HL-60 (cell line): ENCODE data around the gene CAD.
A peak's percentile ranks its signal among the peaks of the same experiment; 100 is the strongest.

Experiments used
- DNase-seq, 2 experiments: peaks; one replicate each; pipeline ENCODE4 v3.0.0-alpha.2; 2010 to 2020; ENCODE audit warnings: low read depth in 1 of 2, low spot score in 1 of 2
- H3K27ac ChIP-seq: fragments of 250-450 bp; sonication (Bioruptor Pico); replicated peaks from 2 replicates; pipeline ENCODE4 v1.5.1; 2020; ENCODE audit warnings: mild to moderate bottlenecking, moderate library complexity
- H3K27me3 ChIP-seq: fragments of 250-450 bp; sonication (Bioruptor Pico); 2 replicates; pipeline ENCODE4 v1.5.1; 2021; ENCODE audit warnings: mild to moderate bottlenecking, moderate library complexity; ENCODE audit not compliant: insufficient read depth, poor library complexity, severe bottlenecking
- H3K4me3 ChIP-seq: replicated peaks from 2 replicates; pipeline ENCODE4 v1.5.1; 2011; ENCODE audit warnings: mild to moderate bottlenecking, control low read depth, low read length; ENCODE audit not compliant: insufficient read depth
- GABPA ChIP-seq: IDR thresholded peaks from 2 replicates; pipeline ENCODE4 v1.6.1; 2012; ENCODE audit warnings: low read depth
- POLR2AphosphoS5 ChIP-seq: IDR thresholded peaks from 2 replicates; pipeline ENCODE4 v1.6.1; 2012; ENCODE audit warnings: low read depth
- SPI1 ChIP-seq: IDR thresholded peaks from 2 replicates; pipeline ENCODE4 v1.6.1; 2012; ENCODE audit warnings: low read depth, mild to moderate bottlenecking, borderline replicate concordance
- TF ChIP-seq, protein P1 (sequence below): IDR thresholded peaks from 2 replicates; pipeline ENCODE4 v1.6.1; 2012; ENCODE audit warnings: low read depth; ENCODE audit not compliant: insufficient replicate concordance
- TF ChIP-seq, protein P2 (sequence below): IDR thresholded peaks from one replicate; pipeline ENCODE4 v1.5.1; 2011; ENCODE audit warnings: low read length, control low read depth, inconsistent platforms; ENCODE audit not compliant: insufficient read depth

CAD gene

DNA sequence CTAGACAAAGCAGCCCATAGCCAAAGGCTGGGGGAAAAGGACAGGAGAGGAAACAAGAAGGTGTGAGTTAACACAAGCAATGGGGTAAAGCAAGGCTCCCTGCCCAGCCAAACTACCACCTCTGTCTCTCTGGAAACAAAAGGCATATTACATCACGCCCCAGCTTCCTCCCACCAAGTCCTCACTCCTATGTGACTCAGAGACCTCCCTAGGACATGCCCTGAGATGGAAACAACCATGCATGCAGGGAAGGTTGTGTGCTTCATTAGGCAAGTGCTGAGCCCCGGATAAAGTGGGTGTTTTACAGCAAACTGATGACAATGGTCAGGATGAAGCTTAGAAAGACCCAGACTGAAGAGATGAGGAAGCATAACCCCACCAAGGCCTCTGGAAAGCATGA, 14.3 kb upstream of the CAD start:
- no peak overlapping the region for H3K4me3 ChIP-seq
- peak; percentile 38 to 48 for DNase-seq
- no peak overlapping the region for H3K27ac ChIP-seq
- TF ChIP-seq, protein P1, sequence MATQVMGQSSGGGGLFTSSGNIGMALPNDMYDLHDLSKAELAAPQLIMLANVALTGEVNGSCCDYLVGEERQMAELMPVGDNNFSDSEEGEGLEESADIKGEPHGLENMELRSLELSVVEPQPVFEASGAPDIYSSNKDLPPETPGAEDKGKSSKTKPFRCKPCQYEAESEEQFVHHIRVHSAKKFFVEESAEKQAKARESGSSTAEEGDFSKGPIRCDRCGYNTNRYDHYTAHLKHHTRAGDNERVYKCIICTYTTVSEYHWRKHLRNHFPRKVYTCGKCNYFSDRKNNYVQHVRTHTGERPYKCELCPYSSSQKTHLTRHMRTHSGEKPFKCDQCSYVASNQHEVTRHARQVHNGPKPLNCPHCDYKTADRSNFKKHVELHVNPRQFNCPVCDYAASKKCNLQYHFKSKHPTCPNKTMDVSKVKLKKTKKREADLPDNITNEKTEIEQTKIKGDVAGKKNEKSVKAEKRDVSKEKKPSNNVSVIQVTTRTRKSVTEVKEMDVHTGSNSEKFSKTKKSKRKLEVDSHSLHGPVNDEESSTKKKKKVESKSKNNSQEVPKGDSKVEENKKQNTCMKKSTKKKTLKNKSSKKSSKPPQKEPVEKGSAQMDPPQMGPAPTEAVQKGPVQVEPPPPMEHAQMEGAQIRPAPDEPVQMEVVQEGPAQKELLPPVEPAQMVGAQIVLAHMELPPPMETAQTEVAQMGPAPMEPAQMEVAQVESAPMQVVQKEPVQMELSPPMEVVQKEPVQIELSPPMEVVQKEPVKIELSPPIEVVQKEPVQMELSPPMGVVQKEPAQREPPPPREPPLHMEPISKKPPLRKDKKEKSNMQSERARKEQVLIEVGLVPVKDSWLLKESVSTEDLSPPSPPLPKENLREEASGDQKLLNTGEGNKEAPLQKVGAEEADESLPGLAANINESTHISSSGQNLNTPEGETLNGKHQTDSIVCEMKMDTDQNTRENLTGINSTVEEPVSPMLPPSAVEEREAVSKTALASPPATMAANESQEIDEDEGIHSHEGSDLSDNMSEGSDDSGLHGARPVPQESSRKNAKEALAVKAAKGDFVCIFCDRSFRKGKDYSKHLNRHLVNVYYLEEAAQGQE = no peak
- TF ChIP-seq SPI1 (no peak), POLR2AphosphoS5 (no peak), GABPA (no peak)
- TF ChIP-seq, protein P2, sequence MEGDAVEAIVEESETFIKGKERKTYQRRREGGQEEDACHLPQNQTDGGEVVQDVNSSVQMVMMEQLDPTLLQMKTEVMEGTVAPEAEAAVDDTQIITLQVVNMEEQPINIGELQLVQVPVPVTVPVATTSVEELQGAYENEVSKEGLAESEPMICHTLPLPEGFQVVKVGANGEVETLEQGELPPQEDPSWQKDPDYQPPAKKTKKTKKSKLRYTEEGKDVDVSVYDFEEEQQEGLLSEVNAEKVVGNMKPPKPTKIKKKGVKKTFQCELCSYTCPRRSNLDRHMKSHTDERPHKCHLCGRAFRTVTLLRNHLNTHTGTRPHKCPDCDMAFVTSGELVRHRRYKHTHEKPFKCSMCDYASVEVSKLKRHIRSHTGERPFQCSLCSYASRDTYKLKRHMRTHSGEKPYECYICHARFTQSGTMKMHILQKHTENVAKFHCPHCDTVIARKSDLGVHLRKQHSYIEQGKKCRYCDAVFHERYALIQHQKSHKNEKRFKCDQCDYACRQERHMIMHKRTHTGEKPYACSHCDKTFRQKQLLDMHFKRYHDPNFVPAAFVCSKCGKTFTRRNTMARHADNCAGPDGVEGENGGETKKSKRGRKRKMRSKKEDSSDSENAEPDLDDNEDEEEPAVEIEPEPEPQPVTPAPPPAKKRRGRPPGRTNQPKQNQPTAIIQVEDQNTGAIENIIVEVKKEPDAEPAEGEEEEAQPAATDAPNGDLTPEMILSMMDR = no peak
- no peaks in the 10 kb centered on the region for H3K27me3 ChIP-seq

DNA sequence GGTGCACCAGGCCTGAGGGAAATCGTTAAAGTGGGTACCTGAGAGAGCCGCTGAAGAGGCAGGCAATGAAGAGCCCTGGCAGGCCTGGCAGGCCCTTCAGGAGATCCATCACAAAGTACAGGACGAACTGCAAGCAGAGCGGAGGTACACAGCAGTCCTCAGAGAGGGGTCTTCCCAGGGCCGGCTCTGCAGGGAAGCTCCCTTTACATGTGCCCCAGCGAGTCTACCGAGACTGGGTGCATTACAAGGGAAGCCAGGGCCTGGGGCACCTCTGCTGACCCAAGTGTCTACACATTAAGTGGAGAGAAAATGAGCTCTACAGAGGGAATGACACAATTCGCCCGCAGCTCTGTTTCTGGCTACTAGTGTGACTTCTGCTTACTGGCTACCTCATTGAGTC, 13.4 kb upstream of the CAD start:
- no peak overlapping the region for H3K4me3 ChIP-seq
- H3K27me3 ChIP-seq = no peaks in the 10 kb centered on the region
- TF ChIP-seq, protein P2 = no peak
- TF ChIP-seq GABPA (no peak), SPI1 (no peak)
- H3K27ac ChIP-seq = no peak overlapping the region
- no peak for DNase-seq

DNA sequence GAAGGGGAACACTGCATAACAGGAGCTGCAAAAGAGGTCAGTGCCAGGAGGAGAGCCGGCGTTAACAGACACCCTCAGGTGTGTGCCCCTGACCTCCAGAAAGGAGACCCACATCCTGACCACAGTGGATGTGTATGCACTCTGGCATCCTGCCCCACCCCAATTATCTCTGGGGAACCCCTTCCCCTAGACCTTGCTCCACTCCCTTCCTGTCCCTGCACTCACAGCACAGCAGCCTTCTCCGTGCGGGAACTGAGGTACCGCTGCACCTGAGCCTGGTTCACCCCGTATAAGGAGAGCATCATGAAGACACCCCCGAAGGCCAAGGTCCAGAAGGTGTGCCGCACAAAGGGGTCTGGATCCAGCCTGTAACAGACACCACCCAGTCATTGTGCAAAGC, 12.6 kb upstream of the CAD start:
- H3K27me3 ChIP-seq = no peaks in the 10 kb centered on the region
- H3K27ac ChIP-seq = no peak overlapping the region
- DNase-seq = no peak
- TF ChIP-seq, protein P2 = no peak
- TF ChIP-seq SPI1 (no peak), GABPA (no peak), POLR2AphosphoS5 (no peak)
- TF ChIP-seq, protein P1 = no peak
- H3K4me3 ChIP-seq = no peak overlapping the region

DNA sequence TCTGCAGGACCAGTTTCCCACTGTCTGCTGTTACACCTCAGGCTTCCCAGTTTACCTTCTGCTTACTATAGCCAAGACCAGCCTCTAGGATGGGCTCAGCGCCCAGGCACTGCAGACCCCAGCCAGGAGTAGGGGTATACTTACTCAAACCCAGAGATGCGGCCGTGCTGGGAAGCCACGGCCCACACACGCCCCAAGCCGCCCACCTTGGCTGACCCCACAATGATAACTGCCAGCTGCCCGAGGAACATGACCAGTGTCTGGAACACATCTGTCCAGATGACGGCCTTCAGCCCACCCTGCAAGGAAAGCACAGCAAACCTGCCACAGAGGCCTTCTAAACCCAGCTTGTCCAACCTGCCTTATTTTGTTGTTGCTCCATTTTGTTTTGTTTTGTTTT, 12.0 kb upstream of the CAD start:
- H3K27ac ChIP-seq = no peak overlapping the region
- no peak for DNase-seq
- TF ChIP-seq GABPA (no peak), SPI1 (no peak), POLR2AphosphoS5 (no peak)
- TF ChIP-seq, protein P2 = no peak
- TF ChIP-seq, protein P1 = no peak
- H3K4me3 ChIP-seq = no peak overlapping the region
- no peaks in the 10 kb centered on the region for H3K27me3 ChIP-seq
